NCI-H2171 treated with DMSO at 0.1 percent for 48 hours (cell line): ENCODE data around the gene PCDH12.

Source experiments
- DNase-seq: peaks from one replicate; lab custom pipeline; 2025; lab: John Stamatoyannopoulos, UW

The PCDH12 gene

DNA sequence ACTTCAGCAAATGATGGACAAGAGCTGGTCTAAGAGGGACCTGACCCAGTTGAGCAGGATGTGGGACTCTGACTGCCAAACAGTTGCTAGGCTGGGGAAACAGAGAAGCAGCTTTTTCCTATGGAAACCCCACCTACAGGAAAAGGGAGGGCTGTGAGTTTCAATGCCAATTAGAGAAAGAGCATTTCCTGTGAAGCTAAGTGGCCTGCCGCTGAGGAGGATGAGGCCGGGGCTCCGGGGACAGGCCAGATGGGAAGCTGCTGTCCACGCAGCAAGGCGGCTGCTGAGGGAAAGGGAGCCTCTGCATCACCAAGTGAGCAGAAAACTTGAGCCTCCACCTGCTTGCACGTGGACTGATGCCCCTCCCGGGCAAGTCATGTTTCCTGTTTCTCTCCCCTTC, at the start of gene PCDH12:
TSS of gene PCDH12 (minus strand) at position 90 of the 400 bp plus-strand sequence. CDS start 351 bp downstream, outside the sequence.
- DNase-seq, result no peak

DNA sequence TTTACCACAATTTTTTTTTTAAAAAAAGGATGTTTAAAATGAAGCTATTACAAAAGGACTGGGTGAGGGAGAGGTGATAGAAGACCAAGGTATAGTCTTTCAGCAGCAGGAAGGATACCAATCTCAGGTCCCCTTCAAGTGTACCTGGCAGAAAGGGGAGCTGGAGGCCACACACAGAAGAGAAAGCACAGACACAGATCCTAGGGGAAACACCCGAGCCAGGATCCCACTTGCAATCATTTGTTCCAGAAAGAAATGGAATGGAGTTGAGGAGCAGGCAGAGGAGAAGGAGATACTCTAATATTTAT, 49.2 kb upstream of the PCDH12 start:
- DNase-seq, result no peak

DNA sequence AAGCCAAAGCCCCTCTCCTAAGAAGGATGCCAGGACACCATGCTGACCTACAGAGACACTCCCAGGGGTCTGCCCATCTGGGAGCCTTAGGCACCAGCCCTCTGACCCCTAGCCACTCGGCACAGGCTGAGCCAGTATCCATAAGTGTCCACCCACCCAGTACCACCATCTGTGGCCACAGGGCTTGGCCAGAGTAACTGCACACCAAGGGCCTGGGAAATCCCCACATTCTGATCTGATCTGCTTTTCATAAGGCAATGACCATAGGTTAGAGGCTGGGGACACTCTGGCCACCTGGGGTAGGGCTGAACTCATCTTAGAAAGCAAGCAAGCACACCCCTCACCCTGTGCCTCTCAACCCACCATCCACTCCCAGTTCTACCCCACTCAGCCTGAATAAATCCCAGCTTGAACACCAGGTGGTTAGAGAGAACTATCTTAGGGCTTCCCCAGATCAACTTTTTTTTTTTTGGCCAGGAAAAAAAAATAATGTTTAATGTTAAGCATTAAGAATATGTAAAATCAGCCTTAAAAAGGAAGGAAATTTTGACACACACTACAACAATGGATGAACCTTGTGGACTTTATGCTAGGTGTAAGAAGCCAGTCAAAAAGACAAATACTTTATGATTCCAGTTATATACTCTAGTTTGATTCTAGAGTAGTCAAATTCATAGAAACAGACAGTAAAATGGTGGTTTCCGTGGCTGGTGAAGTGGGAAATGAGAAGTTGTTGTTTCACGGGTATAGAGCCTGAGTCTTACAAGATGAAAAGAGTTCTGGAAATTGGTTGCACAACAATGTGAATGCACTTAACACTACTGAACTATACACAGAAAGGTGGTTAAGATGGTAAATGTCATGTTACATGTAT, 48.6 kb upstream of the PCDH12 start:
- no peak for DNase-seq

DNA sequence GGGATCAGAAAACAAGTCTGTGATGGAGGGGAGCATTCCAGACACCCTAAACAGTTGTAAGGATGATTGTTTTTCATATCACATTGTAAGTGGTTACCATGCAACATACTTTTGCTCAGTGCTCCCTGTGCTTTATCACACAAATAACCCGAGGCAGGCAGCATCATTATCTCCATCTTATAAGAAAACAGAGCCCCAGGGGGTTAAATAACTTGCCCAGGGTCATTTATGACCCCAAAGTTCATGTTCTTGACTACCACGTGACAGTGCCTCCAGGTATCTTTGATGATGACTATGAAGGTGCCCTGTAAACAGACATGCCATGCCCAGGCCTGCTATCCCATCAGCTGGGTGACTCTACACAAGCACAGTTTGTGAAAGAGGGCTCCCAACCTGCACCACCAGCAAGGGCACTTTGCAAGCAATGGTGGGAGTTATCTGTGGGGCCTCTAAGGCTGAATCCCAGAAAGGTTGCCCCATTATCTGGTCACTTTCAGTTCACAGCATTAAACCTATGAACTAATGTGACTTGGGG, 45.3 kb upstream of the PCDH12 start:
- no peak for DNase-seq

DNA sequence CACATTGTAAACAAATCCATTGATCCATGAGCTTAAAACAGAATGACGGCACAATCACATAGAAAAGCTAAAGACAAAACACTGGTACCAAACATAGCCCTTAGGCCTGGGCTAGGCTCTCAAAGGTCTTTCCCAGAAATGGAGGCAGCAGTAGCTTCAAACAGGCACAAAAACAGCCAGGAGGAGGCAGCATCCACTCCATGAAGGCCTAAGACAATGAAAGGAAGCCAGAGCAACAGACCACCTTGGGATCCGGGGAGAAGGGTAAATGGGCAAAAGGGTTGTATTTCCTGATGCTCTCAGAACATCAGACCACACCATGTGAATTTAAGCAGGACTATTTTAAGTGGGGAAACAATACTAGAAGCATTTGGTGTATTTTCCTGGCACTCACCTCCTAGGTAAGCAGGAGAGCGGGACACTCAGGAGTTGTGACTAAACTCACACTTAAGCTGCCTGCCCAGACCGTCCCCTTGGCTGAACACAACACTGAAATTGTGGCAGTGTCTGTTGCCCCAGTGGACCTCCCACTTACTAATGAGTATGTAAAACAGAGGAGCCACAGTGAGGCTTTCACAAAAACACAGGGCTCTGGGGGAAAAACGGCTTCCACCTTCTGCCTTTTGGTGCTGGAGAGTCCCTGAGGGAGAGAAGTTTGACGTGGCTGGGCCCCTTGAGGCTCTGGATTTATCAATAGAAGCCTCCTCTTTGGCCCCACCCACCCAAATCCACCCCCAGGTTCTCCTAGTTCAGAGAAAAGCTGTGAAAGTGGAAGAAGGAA, 42.9 kb upstream of the PCDH12 start:
- DNase-seq, result no peak

DNA sequence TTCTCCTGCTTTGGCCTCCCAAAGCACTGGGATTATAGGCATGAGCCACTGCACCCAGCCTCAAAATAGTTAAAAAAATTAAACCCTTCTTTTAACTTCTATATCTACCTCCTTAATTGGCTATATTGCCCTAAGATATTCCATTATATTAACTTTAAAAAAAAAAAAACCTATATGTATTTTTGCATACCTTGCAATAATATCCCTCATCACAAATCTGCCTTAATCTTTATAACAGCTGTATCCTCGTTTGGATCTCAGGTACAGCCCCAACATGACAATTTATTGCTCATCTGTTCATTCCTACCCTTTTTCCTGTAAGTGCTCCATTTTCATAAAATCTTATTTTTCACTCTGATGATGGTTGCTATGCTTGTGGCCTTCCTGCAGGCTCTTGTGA, 42.2 kb upstream of the PCDH12 start:
- no peak for DNase-seq

DNA sequence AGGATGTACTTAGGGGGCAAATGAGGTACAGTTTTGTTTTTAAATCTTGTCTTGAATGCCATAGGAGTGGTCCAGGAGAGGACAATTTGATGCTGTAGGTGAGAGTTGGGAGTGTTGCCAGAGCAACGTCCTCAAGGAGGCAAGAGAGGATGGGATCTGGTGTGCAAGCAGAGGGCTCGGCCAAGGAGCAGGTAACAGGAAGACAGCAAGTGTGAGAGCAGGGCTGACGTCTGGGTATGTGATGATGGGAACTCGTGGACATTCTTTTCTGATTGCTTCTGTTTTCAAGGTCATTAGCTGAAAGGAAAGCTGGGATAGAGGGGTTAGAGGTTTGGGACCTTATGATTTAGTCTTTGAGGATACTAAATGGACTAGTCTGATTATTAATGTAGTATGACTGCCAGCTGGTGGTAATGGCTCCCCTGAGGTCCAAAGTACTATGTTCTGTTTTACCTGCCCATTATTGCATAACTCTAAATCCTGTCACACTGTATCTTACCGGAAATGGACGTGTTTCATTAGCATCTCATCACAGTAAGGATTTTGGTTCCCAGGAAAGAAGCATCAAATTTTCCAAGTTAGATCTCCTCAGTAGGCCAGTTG, 39.5 kb upstream of the PCDH12 start:
- DNase-seq, result no peak

DNA sequence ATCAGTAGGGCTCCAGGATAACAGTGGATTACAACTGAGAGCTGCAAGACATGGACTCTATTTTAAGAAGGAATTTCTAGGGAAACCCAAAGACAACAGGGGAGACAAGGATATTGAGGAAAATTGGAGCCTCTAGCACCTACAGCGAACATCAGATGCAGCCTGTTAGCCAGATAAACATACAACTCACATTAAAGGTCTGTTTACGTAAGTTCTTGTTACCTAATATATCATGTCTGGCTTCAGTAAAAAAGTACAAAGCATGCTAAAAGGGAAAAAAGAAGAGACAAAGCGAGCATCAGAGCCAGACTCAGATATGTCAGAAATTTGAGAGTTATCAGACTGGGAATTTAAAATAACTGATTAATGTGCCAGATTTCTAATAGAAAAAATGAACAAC, 37.7 kb upstream of the PCDH12 start:
- DNase-seq, result peak; percentile 62

DNA sequence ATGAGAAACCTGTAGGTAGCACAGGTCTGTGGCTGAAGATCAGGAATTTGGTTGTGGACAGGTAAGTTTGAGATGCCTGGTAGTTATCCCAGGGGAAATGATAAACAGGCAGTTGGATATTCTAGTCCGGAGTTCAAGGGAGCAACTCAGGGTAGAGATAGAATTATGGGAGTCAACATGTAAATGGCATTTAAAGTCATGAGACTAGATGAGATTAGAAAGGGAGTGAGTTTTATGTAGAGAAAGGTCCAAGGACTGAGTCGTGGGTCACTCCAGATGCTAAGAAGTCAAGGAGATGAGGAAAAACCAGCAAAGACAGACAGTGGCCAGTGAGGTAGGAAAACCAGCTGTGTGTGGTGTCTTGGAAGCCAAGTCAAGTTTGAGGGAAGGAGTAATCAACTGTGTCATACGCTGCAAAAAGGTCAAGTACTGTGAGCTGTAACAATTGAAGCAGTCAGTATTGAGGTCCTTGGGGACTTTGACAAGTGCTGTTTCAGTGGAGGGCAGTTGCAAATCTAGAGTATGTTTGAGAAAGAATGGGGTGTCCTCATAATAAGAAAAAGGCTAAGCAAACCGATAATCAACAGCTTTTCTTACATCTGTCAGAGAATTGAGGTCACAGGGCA, 36.6 kb upstream of the PCDH12 start:
- DNase-seq, result no peak

DNA sequence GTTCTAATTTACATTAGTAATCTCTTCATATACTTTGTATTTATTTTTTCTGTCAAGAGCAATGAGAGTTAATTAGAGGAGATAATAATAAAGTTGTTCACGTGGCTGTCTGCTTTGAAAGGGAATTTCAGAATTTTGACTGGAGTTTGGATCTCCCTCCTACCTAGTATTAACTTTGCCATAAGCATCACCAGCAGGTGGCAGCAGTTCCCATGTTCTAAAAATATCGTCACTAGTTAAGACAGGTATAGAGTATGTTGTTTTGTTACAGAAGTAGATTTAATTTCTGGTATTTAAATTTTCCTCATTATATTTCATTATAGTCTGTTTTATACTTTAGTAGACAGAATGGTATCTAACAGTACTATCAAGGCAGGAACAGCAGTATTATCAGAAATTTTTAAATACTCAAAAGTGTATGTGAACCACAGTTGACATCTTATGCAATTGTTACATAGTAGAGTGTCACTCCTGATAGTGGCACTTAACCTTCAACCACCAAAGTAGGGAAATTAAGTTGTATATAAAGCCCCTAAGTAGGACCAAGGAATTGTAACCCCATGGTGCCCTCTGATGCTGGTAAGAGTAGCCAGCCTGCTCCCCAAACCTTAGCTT, 34.5 kb upstream of the PCDH12 start:
- DNase-seq, result peak; percentile 43

DNA sequence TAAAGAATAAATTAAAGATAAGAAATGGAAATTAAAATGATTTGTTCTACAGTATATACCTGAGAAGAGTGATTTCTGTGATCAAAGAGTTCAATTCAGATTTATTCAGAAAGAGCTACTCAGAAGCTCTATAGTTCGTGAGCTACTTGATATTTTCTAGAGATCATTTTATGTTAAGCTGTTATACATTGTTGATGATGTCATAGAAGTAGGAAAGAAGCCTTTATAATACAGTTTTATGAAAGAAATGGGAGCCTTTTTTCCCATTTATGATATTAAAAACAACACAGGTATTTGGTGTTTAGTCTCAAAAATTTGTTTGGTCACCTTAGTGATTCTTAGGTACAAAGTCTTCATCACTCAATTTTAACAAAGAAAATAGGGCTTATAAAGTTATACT, 31.7 kb upstream of the PCDH12 start:
- DNase-seq, result no peak

DNA sequence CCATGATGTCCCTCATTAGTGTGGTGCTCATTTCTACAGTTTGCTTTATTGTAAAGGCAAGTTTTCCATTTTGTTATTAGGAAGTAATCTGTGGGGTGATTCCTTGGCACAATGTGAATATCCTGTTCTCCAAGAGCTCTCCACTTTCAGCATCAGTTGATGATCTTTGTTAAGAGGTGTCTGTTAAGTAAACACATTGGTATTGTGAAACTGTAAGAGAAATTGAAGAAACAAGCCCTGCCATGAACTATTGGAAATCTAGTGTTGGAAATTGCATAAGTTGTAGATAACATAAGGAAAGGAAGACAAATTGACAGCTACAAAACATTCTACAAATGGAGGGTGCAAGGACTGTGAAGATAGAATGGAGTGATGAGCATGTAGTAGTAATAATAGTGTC, 28.1 kb upstream of the PCDH12 start:
- no peak for DNase-seq

DNA sequence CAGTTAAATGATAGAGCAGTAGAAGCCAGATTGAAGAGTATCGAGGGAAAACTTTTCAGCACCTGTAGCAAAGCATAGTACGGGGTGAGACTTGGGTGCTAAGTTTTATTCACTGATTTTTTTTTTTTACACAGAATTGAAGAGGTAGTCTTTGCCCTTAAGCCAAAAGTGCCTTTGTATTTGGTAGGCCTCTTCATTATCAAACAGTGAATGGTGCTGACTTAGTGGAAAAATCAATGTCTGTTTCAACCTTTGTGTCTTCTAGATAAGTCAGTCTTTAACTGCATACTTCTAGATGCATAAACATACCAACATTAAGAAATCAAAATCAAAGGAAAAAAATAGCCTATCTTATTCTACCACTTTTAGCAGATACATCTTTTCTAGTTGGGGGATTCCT, 24.6 kb upstream of the PCDH12 start:
- DNase-seq, result no peak

DNA sequence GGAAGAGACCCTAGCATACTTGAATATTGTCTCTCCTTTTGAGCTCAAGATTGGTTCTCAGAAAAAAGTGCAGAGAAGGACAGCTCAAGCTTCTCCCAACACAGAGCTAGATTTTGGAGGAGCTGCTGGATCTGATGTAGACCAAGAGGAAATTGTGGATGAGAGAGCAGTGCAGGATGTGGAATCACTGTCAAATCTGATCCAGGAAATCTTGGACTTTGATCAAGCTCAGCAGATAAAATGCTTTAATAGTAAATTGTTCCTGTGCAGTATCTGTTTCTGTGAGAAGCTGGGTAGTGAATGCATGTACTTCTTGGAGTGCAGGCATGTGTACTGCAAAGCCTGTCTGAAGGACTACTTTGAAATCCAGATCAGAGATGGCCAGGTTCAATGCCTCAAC, 20.4 kb upstream of the PCDH12 start:
- no peak for DNase-seq

DNA sequence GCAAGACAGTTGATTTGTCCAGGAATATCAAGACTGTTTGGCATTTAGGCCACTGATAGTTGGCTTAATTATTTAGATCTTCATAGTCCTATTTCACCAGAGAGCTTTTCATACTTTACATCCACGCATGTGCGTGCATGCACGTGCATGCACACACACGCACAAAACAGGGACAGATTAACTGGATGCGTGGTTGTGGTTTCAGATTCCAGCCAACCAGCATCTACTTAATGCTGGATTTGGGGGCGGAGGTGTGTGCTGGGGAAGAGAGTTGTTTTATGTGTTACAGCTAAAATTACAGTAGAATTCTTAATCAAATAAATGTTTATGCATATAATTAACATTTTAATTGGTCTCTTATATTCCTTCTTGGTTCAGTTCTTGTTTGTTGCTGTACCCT, 18.2 kb upstream of the PCDH12 start:
- no peak for DNase-seq

DNA sequence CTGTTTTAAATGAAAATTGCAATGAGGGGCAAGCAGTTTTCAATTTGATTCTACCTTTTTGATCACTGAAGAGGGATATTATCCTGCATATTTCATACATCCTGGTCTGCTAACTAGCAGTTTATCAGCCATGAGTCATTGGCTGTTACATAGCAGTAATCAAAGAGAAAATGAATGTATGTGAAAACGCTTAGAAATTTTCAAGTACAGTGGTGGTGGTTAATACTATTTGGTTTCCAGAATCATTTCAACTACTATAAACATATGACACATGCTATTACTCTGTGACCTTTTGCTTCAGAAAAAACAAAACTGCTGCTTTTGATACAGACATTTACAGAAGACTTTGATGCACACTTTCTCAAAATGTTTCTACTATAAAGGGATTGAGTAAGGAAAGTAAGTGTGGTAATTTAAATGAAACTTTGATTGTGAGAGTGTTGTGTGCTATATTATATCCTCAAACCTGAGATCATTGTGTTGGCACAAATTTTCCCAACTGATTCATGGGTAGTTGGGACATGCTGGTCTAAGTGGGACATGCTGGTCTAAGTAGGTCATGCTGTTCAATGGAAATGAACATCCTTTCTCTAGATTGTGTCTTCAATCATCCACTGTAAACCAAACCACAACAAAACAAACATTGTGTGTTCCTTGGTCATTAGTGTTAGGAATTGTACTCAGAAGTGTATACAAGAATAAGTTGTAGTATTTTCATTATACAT, 16.0 kb upstream of the PCDH12 start:
- no peak for DNase-seq

DNA sequence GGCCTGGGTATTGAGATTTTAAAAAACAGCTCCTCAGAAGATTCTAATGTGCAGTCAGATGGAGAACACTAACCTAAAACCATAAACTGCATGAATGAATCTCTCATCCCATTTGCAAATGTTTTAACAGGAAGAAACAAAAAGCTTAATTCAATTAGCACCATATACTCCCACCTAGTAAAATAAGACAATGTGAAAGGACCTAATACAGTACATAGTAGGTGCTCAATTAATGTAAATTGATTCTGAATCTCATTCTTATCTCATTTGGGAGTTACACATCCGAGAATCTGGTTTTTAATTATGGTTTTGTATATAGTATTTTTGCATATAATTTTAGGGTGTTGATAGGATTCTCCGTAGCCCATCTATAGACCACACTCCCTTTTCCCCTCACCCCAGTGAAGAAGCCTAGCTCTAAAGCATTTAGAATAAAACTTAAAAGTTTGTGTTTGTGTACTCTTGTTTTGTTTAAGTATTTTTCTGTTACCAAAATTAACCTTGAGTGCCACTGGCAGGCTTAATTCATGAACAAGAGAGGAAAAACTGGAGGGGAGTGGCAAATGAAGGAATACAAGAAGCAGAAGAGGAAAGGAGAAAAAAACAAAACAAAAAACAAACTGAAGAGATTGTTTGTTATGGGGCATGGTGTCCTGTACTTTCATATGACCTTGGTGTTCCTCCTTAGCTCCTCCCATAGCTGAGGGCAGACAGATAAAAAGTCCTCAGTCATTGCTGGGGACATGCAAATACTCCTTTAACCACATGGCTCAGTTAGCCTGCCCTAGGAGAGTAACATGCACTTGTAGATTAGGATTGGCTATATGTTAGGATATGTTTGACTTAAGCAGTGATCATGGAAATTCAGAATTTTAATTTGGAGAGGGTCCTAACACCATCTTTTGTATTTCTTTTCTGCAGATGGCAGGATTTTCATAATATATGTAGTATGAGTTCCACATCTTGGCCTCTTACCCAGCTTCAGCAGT, 12.1 kb upstream of the PCDH12 start:
- DNase-seq, result no peak

DNA sequence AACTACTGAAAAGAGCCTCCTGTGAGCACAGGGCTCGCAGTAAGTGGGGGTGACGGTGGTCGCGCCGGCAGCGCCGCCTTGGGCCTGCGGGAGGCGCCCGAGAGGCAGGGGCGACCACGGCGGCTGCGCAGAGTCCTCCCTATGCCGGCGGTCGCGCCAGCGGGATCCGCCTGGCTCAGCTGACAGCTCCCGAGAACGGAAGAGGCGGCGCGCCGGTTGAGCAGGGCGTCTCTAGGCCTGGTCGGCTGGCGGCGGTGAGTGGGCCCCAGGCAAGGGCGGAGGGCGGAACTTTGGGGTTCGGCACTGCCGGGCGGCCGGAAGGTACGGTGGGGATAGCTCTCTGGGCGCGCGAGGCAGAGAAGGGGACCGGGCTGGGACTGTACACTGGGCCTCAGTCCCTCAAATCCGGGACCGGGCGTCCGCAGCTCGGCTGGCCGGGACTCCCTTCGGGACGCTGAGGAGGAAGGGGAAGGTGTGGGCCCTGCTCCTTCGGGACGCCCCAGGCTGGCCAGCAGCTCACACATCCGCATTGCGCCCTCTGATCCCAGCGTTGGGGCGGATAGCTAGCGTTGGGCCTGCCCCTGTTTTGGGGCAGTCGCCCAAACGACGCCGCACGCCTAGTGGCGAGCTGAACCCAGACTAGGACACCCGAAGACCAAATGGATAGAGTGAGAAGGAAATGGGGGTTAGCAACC, 11.1 kb upstream of the PCDH12 start, which contains the start of gene RNF14:
TSS of gene RNF14 (plus strand) at position 192 of the 695 bp plus-strand sequence. CDS start 4,484 bp downstream, outside the sequence.
- DNase-seq, result peak; percentile 82

DNA sequence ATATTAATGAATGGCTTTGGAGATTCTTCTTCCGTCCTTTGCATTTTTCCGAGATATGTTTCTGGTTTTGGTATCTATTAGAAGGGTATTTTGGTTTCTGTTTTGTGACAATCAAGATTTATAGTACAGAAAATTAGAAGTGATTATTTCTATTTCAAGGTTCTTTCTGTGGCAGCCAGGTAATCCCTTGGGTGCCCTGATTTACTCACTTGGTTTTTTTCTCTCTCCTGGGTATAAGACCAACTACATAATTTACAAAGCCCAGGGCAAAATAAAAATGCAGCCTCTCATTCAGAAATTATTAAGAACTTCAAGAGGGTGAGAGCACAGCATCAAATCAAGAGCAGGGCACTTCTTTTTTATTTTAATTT, 8.9 kb upstream of the PCDH12 start:
- no peak for DNase-seq
